NCI-H2196 (cell line): ENCODE results near the gene LANCL3.
A peak's percentile ranks its signal among the peaks of the same experiment; 100 is the strongest.

Experiments
- DNase-seq: peaks from one replicate; lab custom pipeline; 2025; ENCODE audit not compliant: unreplicated experiment; lab: John Stamatoyannopoulos, UW

The LANCL3 gene

DNA sequence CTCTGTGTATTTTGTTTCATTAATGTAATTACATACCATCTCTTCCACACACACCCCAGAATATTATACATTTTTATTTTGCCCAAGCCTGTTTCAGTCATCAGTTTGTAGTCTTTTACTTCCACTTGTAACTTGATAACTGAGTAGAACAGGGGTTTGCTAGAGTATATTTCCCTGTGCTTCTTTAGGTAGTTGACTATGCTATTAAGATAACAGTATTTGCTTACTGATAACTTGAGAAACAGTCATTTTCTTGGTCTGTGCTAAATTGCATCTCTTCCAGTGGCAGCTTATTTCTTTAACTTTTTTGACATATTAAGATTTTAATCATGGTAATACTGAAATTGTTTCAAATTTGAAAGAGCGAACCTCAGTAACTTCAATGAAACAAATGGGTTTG lies 107.1 kb downstream of the LANCL3 start:
- DNase-seq, result no peak

DNA sequence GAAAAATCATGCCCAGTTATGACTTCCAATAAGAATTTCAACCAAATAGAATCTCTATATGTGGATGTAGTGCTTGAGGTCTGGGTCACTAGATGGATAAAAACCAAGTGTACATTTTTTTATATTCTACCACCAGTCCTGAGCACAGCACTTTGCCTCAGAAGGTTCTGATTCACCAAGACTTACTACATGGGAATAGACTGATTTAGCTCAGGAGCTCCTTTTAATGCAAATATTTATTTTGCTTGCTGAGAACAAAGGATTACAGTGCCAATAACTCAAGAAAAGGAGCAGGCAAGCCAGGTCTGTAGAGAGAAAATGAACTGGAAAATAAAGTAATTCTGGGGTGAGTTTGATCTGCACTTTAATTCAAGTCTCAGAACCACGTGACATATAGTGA lies 107.8 kb downstream of the LANCL3 start:
- no peak for DNase-seq

DNA sequence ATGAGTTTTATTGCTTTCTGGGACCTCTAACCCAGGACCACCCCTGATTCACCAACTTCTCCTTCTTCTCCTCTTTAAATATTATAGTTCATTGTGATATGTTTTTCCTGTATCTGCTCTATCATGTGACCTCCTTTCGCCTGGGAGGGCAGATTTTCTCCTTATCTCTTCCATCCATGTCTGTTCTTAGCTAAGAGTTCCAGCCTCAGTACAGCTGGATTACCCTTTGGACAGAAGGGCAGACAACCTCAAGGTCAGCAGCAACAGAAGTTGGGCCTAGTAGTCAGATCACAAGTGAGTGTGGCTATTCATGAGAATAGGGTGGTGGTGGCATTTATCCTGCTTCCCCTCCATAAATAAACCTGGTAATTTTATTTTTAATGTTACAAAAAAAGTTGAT lies 108.4 kb downstream of the LANCL3 start:
- no peak for DNase-seq

DNA sequence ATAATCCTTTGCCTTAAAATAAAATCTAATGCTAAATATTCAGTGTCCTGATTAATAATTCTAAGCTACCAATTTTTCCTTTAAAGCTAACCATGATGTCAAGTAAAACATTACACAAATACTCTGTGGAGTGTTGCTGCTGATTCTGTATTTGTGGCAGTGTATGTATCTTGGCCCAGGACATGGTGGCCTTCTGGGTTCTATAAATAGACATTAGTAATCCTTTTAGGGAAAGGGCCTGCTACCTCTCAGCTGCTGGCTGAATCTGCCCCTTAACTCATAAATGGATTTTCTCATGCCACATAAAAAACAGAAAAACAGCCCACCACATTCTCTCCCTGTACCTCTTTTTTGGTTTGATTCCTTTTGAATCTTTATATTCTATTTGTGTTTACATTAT lies 113.0 kb downstream of the LANCL3 start:
- no peak for DNase-seq

DNA sequence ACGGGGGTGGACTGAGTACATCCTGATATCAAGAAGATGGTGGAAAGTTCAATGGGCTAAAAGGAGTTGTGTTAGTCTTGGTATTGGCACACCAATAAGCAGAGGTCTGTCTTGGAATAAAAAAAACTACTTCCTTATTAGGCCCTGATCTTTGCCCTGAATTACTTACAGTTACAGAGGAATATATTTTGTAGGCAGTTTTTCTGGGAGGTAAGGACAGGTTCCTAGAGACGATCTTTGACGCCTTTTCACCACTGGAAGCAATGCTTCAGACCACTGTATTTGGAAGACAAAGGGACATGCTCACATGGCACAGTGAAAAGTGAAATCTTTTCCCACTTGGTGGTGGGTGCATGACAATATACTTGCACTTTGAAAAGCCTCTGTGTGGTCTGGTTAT lies 113.5 kb downstream of the LANCL3 start:
- DNase-seq, result no peak

DNA sequence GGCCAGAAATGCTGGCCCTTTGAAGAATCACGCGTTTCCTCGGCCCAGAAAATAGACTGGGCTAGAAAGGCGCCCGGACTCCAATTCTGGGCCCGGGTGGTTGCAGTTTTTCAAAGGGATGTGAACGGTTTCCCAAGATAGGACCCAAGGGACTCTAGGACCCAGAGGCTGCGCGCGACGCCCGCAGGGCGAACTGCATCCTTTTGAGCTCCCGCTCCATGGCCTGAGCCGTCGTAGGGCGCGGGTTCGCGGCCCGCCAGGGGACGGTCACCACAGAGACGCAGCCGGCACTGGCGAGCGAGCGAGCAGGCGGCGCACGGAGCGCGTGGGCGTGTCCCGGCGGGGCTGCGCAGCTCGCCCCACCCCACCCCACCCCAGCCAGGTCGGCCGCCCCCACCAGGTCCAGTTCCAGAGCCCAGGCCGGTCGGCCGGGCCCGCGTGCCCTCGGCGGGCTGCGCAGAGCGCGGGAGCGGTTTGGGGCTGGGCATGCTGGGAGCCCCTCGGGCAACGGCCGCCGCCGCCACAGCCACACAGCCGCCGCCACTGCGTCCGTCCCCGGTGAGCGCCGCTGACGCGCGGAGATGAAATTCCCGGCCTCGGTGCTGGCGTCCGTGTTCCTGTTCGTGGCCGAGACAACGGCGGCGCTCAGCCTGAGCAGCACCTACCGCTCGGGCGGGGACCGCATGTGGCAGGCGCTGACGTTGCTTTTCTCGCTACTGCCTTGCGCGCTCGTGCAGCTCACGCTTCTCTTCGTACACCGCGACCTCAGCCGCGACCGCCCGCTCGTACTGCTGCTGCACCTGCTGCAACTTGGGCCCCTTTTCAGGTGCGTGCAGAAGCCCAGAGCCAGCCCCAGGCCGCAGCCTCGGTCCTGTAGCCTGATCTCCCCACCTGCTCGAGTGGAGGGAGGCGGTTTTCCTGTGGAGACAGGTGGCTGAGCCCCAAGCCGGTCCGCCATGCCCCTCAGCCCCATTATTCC lies 114.2 kb downstream of the LANCL3 start, which contains the start of gene XK:
Gene XK (plus strand): TSS at position 411 of the 979 bp plus-strand sequence. CDS start 171 bp downstream, at position 582.
- DNase-seq, result peak; percentile 60

DNA sequence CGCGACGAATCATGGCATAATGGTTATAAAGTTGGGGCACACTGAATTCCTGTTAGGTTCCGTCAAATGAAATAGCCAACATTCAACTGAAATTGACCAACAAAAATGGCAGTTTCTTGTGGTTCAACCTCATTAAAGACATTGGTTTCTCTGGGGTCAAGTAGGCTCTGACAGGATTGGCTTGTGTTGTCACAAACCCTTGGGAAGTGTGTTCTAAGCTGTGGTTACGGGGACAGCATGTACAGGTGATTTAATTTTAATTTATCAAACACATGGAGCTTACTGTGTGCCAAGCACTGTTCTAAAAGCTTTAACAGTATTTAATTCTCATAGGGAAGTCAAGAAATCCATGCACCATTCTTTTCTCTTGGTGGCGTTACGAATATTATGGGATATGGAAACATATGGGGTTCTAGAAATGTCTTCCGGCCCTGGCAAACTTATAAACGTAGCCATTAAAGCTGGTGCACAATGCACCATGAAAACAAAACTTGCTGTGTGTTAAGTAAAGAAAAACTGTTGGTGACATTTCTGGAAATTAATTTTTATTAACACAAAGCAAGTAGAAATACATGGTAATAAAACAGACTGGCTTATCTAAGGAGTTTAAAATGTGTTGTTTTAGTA lies 115.0 kb downstream of the LANCL3 start:
- no peak for DNase-seq

DNA sequence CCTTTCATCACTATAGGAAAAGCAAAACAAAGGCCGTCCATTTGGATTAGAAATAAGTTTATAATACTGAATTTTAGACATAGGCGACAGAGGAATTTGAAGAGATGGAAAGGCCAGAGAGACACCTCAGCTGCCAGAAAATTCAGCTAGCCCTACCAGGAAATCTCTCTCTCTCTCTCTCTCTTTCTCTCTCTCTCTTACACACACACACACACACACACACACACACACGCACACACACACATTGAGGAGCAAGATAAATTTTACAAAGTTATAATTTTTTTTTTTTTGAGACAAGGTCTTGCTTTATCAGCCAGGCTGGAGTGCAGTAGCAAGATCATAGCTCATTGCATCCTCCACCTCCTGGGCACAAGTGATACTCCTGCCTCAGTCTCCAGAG lies 115.5 kb downstream of the LANCL3 start:
- no peak for DNase-seq

DNA sequence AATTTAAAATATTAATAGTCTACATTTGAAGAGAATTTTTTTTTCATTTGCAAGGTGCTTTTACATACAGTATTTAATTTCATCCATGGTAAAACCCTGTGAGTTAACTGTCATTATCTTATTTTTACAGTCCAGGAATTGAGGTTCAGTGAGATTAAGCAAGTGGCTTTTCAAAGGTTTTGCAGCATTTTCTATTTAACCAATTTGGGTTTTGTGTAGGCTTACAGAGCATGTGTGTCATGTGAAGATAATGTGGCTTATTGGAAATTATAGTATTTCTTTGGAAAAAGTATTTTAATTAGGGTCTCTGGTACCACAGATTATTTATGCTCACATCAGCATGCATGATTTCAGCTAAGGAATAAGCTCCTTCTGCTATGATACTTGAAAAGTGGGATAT lies 118.7 kb downstream of the LANCL3 start:
- DNase-seq, result no peak

DNA sequence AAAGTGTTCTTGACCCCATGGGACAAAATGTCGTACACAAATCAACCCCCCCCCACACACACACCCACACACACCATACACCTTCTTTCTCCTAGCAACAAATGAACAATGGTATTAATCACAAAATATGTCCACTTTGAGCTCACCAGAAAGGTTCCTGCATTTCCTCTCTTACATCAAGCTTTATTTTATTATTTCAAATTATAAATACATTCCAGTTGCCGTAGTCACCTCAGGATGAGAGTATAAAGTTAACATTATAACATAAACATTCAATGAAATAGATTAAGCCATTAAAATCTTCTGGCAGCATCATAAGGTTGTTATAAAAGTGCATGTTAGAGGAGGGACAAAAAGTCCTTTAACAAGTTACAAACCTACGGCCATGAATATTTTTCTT lies 121.5 kb downstream of the LANCL3 start:
- DNase-seq, result no peak

DNA sequence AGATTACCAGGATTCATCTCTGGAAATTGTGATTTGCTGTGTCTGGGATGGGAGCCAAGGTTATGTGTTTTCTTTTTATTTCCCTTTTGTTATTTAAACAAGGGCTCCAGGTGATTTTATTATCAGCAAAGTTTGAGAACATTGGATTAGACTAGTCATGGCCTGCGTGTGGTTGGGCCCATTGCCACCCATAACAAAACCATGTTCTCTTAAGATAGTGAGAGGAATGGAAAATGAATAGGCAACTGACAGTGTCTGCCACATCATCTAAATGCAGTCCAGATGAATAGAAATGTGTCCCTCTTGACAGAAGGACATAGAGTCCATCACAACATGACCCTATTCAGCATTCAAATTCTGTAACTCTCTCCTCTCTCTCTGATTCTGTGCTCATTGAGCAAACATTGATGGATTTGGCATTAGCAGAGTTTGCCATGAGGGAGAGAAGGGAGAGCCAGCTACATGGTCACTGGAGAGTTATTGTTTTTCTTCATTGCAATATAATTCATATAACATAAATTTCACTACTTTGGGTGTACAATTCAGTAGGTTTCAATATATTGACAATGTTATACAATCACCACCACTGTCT lies 125.8 kb downstream of the LANCL3 start:
- DNase-seq, result peak; percentile 2

DNA sequence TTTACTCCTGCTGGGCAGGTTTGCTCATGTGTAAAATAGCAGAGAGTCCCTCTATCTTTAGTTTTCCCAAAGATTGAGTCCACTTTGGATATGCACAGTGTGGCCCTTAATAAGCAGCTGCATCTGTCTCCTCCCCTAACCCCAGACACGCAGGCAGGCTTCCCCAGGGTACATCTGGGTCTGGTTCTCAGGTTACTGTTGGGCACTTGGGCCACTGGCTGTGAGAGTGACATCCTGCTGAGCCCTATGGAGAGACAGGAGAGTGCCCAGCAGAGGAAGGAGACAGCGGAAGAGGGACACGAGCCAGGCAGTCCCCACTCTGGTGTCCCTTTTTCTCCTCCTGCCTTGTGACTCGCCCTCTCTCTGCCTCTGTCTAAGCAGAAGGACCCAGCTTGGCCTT lies 130.1 kb downstream of the LANCL3 start:
- DNase-seq, result no peak

DNA sequence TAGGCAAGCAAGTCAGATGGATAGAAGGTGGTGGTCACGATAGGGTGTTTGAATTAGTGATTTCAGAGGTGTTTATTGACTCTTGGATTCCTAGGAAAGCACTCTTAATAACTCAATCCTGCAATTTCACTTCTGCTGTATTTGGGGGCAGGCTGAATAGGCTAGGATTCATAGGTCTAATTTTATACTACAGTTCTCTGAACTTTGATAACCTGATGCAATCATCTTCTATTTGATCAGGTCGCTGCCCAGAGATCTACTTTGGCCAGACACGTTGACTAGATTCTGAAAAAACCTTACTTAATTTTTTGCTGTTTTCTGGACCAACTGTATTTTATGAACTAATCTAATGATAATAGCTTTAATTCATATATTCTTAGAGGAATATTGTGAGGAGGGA lies 140.5 kb downstream of the LANCL3 start:
- no peak for DNase-seq

DNA sequence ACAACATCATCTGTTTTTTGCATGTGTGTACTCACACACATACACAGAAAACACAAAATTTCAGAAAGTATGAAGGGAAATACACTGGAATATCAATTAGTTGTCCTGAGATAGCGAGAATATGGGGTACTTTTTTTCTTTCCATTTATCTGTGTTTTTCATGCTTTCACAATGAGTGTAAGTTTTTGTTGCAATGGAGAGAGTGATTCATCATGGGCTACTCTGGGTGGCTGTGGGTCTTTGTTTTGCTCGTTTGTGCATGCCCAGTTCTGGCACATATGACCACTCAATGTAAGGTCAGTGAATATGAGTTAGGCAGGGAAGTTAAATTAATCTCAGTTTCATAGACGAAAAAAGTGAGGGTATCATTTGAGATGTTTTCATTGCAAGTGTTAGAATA lies 141.0 kb downstream of the LANCL3 start:
- DNase-seq, result no peak

DNA sequence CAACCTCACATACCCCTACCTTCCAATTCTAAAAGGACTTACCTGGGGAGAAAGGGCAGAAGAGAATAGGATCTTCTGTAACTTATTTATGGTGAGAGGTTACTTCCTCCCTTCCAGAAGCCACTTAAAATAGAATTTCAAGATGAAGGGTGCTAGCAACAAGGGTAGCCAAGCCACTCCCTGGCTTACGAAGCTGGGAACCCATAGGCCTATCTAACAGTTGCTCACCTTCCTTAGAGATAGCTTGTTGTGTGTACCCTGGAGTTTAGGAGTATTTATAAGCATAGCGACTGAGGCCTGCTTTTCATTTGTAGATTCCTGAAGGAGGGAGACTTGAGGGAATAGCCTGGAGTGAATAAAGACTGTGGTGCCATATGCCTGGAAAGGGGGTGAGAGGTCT lies 143.0 kb downstream of the LANCL3 start:
- no peak for DNase-seq

DNA sequence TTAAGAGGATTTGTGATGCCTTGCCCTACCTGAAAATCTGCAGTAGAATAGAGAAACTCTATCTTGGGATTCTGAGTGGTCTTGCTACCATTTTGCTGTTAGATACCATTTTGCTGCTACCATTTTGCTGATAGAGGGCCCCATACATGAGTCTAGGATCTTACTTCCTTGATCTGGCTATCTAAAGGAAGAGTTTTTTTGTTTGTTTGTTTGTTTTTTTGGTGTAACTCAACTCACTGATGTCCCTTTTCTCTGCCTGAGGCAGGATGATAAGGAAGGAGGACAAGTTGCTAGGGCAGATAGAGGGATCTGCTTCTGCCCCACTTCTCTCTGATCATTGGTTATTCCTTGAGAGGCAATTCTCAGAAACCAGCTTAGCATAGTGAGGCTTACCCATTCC lies 145.1 kb downstream of the LANCL3 start:
- DNase-seq, result no peak

DNA sequence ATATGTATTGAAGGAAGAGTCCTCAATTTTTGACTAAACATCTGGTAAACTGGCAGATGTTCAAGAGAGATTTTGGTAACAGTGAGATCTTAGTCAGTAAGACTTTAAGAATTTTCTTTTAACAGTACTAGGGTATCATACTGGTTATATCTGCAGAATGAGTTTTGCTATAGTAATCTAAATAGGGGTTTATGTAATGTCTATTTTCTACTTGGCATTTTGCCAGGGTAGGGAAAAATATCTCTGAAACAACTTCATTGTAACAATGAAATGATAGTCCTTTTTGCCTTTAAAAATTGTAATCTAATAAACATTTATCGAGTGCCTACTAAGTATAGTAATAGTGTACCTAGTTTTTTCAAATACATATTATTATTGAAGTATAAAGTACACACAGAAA lies 146.2 kb downstream of the LANCL3 start:
- no peak for DNase-seq

DNA sequence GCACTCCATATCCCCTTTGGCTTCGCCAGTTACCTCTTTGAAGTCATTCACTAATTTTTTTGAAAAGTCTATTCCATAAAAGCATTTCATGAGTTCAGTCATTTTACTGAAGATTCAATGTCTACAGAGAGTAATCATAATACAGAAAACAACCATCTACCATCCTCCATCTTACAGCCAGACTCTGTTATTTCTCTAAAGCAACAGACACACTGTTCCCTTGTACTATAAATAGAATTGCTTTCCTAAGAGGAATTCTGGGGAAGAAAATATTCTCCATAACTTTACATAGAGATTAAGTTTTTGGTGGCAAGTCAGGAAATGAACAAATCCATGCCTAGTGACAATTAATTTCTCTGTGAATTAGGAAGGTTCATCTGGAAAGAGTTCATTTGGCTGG lies 151.1 kb downstream of the LANCL3 start:
- no peak for DNase-seq

DNA sequence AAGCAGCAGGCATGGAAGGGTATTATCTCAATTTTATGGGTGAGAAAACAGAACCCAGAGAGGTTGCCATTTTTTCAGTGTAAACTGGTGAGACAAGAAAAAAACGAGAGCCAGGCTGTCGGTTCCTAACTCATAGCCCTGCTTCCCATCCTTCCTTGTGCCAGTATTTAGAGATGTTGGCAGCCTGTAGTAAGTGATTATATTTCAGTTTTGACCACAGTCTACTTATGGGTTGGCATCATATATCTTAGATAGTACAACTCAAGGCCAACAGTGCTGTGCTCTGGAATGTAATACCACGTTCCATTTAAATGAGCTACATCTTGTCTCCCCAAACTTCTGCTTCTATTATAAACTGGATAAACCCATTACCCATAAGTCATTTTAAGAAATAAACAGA lies 154.9 kb downstream of the LANCL3 start:
- no peak for DNase-seq
